HG02885 (cell line): ENCODE results near the gene GSDMA.
"Not testable (repeated sequence)": the region's sequence is repeated elsewhere in the genome, so short reads cannot be mapped to it uniquely, and the experiment has no call there.

Experiments
- ATAC-seq: cut with Tn5 transposase; IDR thresholded peaks from one replicate; pipeline ENCODE4 v1.9.1; 2021; ENCODE audit warnings: mild to moderate bottlenecking; ENCODE audit not compliant: unreplicated experiment, poor library complexity

Gene GSDMA

GRCh38 chr17:39928858-39929645 lies 33.8 kb upstream of the GSDMA start:
- no peak for ATAC-seq

GRCh38 chr17:39929646-39930407 lies 33.0 kb upstream of the GSDMA start:
- no peak for ATAC-seq

GRCh38 chr17:39933912-39934311 lies 28.9 kb upstream of the GSDMA start:
- ATAC-seq: no peak

GRCh38 chr17:39934324-39934723 lies 28.5 kb upstream of the GSDMA start:
- ATAC-seq: no peak

- ATAC-seq: no peak
These were observed 26.9 kb upstream of the GSDMA start for GRCh38 chr17:39935909-39936308.

- ATAC-seq: no peak
These were observed 25.4 kb upstream of the GSDMA start for GRCh38 chr17:39937447-39937846.

- no peak for ATAC-seq
These were observed 24.5 kb upstream of the GSDMA start for GRCh38 chr17:39938140-39938869.

GRCh38 chr17:39939106-39939505 lies 23.7 kb upstream of the GSDMA start:
- no peak for ATAC-seq

GRCh38 chr17:39939588-39940419 lies 23.0 kb upstream of the GSDMA start:
- ATAC-seq: no peak

GRCh38 chr17:39943702-39944392 lies 19.0 kb upstream of the GSDMA start:
- no peak for ATAC-seq

GRCh38 chr17:39944393-39944711 lies 18.5 kb upstream of the GSDMA start:
- no peak for ATAC-seq

GRCh38 chr17:39946551-39947330 lies 16.1 kb upstream of the GSDMA start:
- no peak for ATAC-seq

- not testable (repeated sequence) for ATAC-seq
These were observed 14.3 kb upstream of the GSDMA start for GRCh38 chr17:39948489-39948828.

- ATAC-seq: no peak
These were observed 13.8 kb upstream of the GSDMA start for GRCh38 chr17:39949028-39949427.

GRCh38 chr17:39950871-39951348 lies 11.9 kb upstream of the GSDMA start:
- ATAC-seq: no peak

GRCh38 chr17:39951924-39952679 lies 10.7 kb upstream of the GSDMA start:
- ATAC-seq: no peak

GRCh38 chr17:39952680-39953470 lies 9.9 kb upstream of the GSDMA start:
- peak; percentile 78 for ATAC-seq
